GM19193 (cell line): Measurements from ENCODE around the gene GSG1L.

Experiments used
- POLR2A ChIP-seq: IDR thresholded peaks from 4 replicates; pipeline ENCODE4 v1.6.1; 2011; ENCODE audit not compliant: insufficient read depth, insufficient read length; ENCODE audit errors: extremely low read depth

The GSG1L gene

DNA sequence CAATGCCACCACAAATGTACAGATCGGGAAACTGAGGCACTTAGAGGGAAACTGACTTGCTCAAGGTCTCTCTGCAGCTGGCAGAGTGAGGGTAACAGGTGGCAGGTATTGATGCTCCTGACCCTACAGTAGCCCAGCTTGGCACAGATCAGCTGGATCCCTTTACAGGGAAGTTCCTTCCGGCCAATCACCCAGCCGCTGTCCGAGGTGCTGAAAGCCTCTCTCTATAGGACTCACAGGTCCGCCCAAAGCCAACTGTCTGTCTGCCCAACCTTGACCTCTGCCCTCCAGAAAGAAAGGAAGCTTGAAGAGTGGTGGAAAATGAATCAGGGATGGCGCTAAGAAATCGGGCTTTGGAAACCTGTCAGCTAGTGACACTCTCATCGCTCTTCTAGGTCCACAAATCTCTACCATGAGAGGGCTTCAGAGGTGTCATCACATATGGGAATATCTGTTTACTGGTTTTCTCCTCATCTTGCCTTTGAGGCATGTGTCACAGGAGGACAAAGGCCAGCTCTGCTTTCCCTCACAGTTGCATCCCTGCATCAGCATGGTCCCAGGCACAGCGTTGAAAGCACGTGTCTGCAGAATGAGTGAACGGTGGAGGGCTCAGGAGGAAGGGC is 267.4 kb downstream of the GSG1L start:
- no peak for TF ChIP-seq POLR2A

DNA sequence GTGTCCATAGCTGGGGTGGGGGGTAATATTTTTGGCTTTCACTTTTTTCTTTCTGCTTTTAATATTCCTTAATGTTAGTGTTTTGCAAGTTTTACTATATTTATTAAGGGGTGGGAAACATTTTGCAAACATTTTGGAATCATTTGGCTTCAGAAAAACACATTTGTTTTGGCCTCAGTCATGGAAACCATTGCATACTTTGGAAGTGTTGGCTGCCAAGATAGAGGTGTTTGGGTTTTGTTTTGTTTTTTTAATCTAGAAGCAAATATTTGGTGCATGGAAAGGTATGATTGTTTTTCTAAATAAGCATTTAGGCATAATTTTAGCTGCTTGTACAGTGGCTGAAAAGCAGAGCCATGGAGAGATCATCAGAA is 270.3 kb downstream of the GSG1L start:
- no peak for TF ChIP-seq POLR2A

DNA sequence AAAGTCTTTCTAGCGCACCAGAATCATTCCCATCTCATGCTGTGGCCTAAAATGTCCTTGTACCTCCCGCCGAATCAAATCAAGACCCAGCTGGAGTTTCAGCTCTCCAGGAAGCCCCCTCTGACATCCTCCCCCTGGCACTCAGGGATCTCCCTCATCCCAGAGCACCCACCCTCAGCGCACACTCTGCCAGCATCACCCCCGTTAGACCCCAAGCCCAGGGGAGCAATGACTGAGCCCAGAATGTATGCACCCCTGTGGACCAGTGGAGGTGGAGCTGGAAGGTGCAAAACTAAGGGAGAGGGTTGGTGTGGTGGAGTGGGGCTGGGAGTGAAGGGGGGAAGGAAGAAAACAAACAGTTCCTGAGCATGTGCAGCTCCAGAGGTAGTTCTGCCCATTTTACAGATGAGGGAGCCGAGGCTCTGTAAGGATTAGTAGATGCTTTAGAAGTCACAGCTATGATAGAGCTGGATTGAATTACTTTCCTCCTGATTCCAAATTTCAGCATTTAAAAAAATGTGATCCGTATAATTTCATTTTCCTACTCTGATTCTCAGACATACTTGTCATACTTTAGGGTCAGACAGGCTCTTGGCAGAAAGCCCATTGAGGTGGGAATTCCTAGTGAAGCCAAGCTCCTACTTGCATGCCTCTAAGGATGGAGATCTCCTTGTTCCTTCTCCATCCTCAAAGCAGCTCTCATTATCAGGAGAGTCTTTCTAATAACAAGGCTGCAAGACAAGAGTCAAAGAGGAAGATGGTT is 270.8 kb downstream of the GSG1L start:
- TF ChIP-seq POLR2A: no peak

DNA sequence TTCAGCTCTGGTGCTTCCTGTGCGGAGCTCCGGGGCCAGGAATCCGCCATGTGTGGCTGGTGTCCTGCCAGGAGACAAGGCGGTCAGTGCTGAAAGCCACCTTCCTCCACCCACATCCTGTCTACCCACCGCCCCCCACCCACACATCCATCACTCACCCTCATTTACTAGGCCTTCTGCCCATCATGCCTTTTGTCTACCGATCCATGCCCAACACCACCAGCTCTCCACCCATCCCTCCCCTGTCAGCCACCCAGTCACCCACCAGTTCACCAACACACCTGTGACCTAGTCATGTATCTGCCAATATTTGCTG is 272.2 kb downstream of the GSG1L start:
- no peak for TF ChIP-seq POLR2A

DNA sequence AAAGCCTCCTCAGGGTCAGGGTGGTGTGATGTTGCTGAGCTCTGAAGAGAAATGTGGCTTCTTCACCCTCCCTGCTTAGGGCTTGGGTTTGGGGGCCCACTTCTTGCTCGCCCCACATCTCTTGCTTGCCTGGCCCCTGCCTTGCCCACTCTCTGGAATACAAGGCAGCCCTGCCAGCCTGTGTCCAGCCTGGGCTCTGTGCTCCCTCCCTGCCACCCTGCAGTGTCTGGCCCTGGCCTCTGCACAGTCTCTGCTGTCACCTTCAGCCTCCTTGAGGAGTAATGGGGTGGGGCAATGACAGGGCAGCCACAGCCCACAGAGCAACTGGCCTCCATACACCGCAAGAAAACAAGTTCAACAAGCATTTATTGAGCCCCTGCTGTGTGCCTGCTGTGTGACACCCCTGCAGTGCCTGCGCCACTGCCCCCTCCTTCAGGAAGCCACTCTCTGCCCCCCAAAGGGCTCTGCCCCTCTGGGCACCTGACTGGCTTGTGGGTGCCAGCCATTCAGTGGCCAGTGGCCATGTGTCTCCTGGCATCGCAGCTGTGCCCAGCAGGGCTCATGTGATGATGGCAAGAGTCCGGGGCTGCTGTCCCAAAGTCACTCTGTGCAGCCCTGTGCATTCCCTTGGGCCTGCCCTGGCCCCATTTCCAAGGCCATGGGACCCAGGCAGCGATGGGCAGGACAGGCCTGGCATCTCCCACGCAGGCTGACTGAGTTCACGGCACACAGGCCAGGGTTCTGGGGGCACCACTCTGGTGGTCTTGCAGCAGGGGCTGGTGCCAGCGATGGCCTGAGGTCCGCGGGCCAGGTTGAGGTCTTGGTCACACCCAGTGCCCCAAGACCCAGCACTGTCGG is 272.7 kb downstream of the GSG1L start:
- TF ChIP-seq POLR2A: no peak

DNA sequence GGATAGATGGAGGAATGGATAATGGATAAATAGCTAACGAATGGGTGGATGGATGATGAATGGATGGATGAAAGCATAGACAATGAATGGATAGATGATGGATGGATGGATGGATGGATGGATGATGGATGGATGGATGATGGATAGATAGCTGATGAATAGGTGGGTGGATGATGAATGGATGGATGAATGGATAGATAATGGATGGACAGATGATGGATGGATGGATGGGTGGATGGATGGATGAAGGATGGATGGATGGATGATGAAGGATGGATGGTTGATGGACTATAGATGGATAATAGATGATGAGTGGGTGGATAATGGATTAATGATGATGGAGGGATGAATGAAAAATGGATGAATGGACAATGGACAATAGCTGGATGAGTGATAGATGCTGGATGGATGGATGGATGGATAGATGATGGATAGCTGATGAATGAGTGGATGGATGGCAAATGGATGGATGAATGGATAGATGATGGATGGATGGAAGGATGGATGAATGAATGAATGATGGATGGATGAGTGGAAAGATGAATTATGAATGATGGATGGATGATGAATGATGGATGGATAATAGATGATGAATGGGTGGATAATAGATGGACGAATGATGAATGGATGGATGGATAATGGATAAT is 273.8 kb downstream of the GSG1L start:
- TF ChIP-seq POLR2A: no peak

DNA sequence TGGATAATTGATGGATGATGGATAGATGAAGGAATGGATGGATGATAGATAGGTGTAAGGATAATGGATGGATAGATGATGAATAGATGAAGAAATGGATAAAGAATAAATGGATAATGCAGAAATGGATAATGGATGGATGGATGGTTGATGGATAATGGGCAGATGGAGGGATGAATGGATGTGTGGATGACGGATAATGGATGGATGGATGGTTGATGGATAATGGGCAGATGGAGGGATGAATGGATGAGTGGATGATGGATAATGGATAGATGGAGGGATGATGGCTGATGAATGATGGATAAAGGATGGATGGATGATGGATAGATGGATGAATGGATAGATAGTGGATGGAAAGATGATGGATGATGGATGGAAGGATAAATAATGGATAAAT is 274.4 kb downstream of the GSG1L start:
- TF ChIP-seq POLR2A: no peak

DNA sequence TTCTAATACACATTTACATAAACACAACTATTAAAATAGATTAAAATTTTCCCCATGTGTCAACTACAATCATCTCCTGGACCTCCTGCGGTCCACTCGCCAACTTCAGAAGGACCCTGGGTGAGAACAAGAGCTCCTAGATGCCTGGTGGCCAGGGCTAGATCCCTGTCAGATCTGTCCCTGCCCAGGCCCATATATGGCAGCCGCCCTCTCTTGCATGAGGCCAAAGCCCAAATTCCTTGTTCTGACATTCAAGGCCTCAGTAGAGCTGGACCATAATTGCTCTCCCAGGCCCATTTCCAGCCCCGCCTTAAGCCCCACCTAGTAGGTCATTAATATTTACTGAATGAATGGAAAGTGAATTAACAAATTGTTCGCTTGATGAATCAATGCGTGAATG is 275.8 kb downstream of the GSG1L start:
- no peak for TF ChIP-seq POLR2A

DNA sequence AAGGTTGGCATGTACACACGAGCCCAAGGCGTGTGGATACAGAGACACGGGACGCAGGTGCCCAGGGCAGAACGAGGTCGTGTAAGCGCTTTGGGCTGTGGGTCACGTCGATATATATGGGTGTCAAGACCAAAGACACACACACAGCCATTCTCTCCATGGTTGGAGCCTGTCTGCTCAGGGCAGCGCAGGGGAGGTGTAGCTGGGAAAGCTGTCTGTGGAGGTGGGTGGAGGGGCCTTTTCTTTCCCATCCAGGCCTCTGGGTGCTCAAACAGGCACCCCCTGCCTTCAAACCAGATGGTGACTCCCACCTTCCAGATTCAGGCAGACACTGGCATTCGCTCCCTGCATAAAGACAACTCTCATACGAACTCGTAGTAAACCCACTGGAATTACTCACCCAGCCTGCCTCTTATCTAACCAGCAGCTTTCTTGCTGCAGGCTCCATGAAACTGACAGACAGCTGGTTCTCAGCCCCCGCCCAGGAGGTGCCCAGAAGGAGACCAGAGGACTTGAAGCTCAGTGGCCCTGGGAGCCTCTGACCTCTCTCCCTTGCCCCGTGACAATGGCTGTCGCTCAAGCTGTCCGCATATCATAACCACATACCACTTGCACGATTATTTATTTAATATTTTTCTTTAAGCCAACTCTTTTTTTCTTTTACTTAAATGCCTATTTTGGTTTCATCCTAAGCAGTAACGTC is 276.4 kb downstream of the GSG1L start:
- TF ChIP-seq POLR2A: no peak

DNA sequence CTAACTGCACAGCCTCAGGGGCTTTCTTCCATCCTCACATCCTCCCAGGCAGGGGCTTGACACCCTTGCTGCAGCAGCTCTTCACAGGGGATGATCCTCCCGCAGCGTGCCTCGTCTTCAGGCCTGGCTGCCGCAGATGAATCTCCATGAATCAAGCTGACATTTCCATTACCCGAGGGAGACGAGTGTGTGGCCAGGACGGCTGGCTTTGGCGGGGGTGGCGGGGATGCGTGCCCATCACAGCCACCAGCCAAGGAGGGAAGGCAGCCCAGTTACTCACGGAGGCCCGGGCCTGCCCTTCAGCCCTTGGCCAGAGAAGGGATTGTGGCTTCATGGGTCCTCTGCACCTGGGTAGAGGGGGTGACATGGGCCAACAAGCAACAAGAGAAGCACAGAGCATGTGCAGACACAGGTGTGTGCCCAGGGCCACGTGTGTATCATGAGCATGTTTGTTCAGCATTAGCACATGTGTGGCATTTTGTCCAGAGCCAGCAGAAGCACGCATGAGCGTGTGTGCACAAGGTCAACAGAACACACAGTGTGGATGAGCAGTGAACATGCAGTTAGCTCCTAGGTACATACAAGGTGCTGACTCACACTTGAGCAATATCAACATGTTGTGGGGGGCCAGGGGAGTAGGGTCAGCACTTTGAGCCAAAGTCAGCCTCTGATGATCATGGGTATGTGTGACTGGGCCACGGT is 277.1 kb downstream of the GSG1L start:
- TF ChIP-seq POLR2A: no peak

DNA sequence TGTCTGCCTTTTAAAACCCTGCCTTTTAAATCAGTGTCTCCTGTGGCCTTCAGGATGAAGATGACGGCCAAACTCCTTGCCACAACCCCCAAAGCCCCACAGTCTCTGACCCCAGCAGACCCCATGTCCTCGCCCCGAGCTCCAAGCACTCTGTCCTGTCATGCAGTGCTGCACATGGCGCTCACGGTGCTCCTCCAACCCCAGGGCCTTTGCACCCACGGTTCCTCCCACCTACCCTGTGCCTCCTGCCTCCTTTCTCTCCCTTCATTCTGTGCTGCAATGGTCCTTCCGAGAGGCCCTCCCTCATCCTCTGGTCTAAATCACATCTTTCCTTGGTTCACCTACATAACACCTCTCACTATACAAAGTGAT is 278.2 kb downstream of the GSG1L start:
- TF ChIP-seq POLR2A: no peak

DNA sequence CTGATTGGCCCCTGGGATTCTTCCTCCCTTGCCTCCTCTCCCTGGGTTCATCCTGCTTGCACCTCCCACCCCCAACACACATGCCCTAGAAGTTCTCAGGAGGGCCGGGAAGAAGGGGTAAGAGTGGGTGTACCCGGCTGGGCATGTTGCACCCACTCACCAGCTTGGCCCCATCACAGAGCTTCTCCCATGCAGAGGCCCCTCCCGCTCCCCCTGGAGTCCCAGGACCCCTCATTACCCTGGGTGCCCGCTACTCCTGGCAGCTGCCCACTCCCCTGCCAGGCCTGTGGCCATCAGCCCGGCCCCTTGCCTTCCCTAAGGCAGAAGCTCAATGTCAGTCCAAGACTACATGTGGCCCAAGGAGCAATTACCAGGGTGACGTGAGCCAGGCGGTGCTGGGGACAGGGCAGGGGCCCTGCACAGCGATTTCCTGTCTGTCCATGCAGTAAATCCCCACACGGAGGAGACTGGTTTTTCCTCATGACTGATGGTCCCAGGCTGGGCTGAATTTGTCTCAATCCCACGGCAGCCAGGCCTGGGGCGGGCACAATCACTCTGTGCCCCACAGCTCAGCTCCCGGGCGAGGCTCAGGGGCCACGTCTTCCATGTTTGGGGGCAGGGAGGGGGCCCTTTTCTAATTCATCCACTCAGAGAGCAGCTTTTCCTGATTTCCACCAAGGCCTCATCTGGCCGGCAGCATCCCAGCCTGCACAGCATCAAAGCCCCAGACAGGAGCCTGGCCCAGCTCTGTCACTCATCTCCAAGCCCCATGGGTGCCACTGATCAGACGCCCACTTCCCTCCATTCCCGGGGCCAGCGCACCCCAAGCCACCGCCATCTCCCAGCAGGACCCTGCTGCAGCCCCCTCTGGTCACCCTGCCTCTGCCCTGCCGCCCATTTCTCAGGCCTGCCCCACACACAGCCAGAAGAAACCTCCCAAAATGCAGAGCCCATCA is 278.9 kb downstream of the GSG1L start:
- TF ChIP-seq POLR2A: no peak
